Nephron progenitor cell (in vitro differentiated cells): ENCODE results near the gene RHOU.
A peak's percentile ranks its signal among the peaks of the same experiment; 100 is the strongest.
"Not testable (repeated sequence)": the region's sequence is repeated elsewhere in the genome, so short reads cannot be mapped to it uniquely, and the experiment has no call there.

ENCODE experiments used
- DNase-seq: peaks from one replicate; pipeline ENCODE4 v3.0.0; 2021
- H3K27ac Mint-ChIP-seq: 2 replicates; pipeline ENCODE4 v1.8.0; 2021; ENCODE audit warnings: mild to moderate bottlenecking, moderate library complexity, mixed read lengths
- H3K27me3 Mint-ChIP-seq: 2 replicates; pipeline ENCODE4 v1.8.0; 2021; ENCODE audit warnings: mild to moderate bottlenecking, low read depth, mixed read lengths; ENCODE audit not compliant: poor library complexity
- H3K36me3 Mint-ChIP-seq: 2 replicates; pipeline ENCODE4 v1.8.0; 2021; ENCODE audit warnings: low read depth, mixed read lengths
- H3K4me1 Mint-ChIP-seq: 2 replicates; pipeline ENCODE4 v1.8.0; 2021; ENCODE audit warnings: mixed read lengths
- H3K4me3 Mint-ChIP-seq: 2 replicates; pipeline ENCODE4 v1.8.0; 2021; ENCODE audit warnings: mild to moderate bottlenecking, moderate library complexity, mixed read lengths
- H3K9me3 Mint-ChIP-seq: 2 replicates; pipeline ENCODE4 v1.8.0; 2021; ENCODE audit warnings: mild to moderate bottlenecking, moderate library complexity, mixed read lengths
- TF ChIP-seq, protein P1 (sequence below): fragments of 200-600 bp; sonication (generic); IDR thresholded peaks from 2 replicates; pipeline ENCODE4 v1.5.0; 2021; ENCODE audit warnings: antibody characterized with exemption

RHOU gene

DNA sequence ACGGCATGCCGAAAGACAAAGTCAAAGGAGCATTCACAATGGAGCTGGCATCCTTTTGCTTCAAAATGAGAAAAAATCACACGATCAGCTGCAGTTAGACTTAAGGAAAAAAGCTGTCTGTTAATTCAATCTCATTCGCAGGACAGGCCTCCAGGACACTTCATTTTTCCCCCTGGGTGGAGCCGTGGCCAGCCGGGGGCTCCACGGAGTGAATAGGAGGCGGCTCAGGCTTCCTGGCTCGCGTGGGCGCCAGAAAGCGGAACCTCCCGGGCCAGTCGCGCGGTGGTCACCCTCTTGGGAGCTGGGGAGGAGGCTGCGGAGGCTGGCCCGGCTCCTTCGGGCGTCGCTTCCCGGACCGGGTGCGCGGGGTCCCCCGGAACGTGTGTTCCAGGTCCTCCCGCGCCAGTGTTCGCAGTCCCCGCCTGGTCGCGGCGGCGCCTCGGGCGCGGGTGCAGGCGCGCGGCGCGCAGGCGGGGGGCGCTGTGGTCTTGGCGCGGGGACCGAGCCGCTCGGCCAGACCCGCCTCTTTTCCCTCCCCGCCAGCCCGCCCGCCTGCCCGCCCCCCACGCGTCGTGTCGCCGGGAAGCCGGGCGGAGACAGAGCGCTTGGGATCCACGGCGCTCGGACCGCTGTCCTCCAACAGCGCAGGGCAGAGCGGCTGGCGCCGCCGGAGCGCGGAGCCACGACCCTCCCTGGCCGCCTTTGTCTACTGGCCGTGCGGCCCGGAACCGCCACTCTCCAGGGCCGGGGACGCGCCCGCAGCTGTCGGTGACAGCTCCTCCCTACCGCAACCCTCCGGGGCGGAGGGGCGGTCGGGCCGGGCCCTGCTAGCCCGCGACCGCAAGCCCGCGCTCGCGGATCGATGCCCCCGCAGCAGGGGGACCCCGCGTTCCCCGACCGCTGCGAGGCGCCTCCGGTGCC, at the start of gene RHOU:
RHOU (plus strand) TSS at position 599 of the 921 bp plus-strand sequence; CDS start at position 863, 264 bp downstream.
- Mint-ChIP-seq H3K4me1 (peaks cover 44% of the 10 kb centered on the region), H3K4me3 (peak within 1 kb of the TSS; percentile 98), H3K36me3 (peaks cover 19% of the 10 kb centered on the region), H3K27me3 (peaks cover 14% of the 10 kb centered on the region), H3K27ac (peak within 1 kb of the TSS; percentile 96), H3K9me3 (no peaks in the 10 kb centered on the region)
- DNase-seq = peak; percentile 84
- TF ChIP-seq, protein P1, sequence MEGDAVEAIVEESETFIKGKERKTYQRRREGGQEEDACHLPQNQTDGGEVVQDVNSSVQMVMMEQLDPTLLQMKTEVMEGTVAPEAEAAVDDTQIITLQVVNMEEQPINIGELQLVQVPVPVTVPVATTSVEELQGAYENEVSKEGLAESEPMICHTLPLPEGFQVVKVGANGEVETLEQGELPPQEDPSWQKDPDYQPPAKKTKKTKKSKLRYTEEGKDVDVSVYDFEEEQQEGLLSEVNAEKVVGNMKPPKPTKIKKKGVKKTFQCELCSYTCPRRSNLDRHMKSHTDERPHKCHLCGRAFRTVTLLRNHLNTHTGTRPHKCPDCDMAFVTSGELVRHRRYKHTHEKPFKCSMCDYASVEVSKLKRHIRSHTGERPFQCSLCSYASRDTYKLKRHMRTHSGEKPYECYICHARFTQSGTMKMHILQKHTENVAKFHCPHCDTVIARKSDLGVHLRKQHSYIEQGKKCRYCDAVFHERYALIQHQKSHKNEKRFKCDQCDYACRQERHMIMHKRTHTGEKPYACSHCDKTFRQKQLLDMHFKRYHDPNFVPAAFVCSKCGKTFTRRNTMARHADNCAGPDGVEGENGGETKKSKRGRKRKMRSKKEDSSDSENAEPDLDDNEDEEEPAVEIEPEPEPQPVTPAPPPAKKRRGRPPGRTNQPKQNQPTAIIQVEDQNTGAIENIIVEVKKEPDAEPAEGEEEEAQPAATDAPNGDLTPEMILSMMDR = peak; percentile 50

DNA sequence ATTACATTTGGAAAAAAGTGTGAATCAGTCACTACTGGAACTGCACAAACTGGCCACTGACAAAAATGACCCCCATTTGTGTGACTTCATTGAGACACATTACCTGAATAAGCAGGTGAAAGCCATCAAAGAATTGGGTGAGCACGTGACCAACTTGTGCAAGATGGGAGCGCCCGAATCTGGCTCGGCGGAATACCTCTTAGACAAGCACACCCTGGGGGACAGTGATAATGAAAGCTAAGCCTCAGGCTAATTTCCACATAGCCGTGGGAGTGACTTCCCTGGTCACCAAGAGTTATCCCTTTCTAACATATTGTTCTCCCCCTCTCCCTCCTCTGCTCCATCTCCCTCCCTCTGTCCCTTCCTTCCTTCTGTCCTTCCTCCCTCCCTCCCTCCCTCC, 47.7 kb upstream of the RHOU start:
- Mint-ChIP-seq H3K36me3 (no peaks in the 10 kb centered on the region), H3K9me3 (no peaks in the 10 kb centered on the region), H3K27ac (no peak overlapping the region), H3K4me3 (no peak overlapping the region), H3K4me1 (peaks cover 44% of the 10 kb centered on the region), H3K27me3 (peaks cover 6% of the 10 kb centered on the region)
- TF ChIP-seq, protein P1 = no peak
- no peak for DNase-seq

DNA sequence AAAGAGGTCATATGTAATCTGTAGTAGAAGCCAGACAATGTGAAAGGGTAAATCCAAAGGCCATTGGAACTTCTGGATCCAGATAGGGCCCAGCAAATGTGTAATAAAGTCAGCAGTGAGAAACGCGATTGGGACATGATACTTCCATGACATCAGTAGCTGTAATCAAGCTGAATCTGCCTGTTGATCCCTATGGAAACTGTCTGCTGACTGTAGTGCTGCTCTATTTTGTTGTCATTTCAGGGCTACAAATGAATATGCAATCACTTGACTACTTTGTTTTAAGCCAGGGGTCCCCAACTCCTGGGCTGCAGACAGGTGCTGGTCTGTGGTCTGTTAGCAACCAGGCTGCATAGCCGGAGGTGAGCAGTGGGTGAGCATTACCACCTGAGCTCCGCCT, 46.0 kb upstream of the RHOU start:
- H3K36me3 Mint-ChIP-seq = no peaks in the 10 kb centered on the region
- H3K4me1 Mint-ChIP-seq = peaks cover 44% of the 10 kb centered on the region
- H3K27me3 Mint-ChIP-seq = peaks cover 6% of the 10 kb centered on the region
- H3K4me3 Mint-ChIP-seq = no peak overlapping the region
- no peaks in the 10 kb centered on the region for H3K9me3 Mint-ChIP-seq
- TF ChIP-seq, protein P1 = no peak
- no peak overlapping the region for H3K27ac Mint-ChIP-seq
- DNase-seq = no peak

DNA sequence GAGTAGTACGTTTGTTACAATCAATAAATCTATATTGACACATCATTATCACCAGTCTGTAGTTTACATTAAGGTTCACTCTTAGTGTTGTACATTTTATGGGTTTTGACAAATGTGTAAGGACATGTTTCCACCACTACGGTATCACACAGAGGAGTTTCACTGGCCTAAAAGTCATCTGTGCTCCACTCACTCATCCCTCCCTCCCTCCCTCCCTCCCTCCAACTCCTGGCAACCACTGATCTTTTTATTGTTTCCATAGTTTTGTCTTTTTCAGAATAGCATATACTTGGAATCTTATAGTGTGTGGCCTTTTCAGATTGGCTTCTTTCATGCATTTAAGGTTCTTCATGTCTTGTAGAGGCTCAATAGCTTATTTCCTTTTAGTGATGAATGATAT, 44.1 kb upstream of the RHOU start:
- no peak for DNase-seq
- Mint-ChIP-seq H3K4me1 (peaks cover 44% of the 10 kb centered on the region), H3K27me3 (peaks cover 6% of the 10 kb centered on the region), H3K9me3 (no peaks in the 10 kb centered on the region), H3K36me3 (no peaks in the 10 kb centered on the region), H3K27ac (no peak overlapping the region), H3K4me3 (no peak overlapping the region)
- TF ChIP-seq, protein P1 = no peak

DNA sequence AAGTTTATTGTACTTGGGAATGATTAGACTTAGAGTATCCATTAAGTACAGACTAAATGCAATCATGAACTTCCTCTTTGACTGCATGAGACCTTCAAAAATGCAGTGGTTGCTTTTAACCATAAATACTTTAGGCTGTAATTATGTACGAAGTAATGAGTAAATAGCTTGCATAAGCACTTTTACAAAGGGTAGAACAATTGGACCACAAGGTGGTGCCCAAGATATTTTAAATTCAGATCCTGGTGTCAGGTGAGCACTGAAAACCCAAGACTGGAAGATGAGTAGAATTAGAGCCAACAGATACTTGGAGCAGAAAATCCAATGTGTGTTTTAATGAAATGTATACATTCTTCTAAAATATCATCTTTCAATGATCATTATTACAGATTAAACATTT, 43.4 kb upstream of the RHOU start:
- peaks cover 44% of the 10 kb centered on the region for H3K4me1 Mint-ChIP-seq
- TF ChIP-seq, protein P1 = peak; percentile 28
- H3K27ac Mint-ChIP-seq = no peak overlapping the region
- no peak for DNase-seq
- H3K27me3 Mint-ChIP-seq = peaks cover 6% of the 10 kb centered on the region
- H3K9me3 Mint-ChIP-seq = no peaks in the 10 kb centered on the region
- no peak overlapping the region for H3K4me3 Mint-ChIP-seq
- H3K36me3 Mint-ChIP-seq = no peaks in the 10 kb centered on the region

DNA sequence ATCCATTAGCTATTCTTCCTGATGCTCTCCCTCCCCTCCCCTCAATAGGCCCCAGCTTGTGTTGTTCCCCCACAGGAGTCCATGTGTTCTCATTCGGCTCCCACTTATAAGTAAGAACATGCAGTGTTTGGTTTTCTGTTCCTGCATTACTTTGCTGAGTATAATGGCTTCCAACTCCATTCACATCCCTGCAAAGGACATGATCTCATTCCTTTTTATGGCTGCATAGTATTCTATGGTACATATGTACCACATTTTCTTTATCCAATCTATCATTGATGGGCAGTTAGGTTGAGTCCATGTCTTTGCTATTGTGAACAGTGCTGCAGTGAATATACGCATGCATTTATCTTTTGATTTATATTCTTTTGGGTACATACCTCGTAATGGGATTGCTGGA, 40.8 kb upstream of the RHOU start:
- not testable (repeated sequence) for H3K4me3 Mint-ChIP-seq, DNase-seq, H3K27ac Mint-ChIP-seq, H3K27me3 Mint-ChIP-seq, H3K9me3 Mint-ChIP-seq, H3K36me3 Mint-ChIP-seq
- H3K4me1 Mint-ChIP-seq = peaks cover 22% of the 10 kb centered on the region
